ENCODE measurements around the gene RTP3.

DNA sequence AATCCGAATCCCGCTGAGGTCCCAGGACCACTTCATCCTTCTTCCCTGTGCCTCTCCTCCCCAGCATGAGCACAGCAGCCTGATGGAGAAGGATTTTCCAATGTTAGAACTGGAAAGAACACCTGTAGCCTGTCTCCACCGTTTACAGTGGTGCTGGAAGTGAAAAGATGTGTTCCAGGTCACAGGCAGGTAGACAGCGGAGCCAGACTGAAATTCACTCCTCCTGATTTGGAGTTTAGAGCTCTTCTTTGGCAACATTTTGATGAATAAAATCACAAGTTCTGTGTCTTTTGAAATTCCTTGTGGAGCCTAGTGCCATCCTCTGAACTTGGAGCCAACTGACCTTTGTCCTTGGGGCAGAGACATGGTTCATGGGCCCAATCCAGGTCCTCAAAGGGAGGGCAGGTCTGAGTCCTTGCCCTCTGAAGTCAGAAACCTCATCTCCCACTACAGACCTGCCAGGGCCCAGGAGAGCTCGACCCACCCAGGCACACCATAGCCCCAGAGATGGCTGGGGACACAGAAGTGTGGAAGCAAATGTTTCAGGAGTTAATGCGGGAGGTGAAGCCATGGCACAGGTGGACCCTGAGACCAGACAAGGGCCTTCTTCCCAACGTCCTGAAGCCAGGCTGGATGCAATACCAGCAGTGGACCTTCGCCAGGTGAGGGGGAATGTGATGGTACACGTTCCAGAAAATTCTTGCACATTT, at the start of gene RTP3:
- TF ChIP-seq CTCF (IDR thresholded peaks at IDR 0.05 in 8 of 11, conservative IDR thresholded peaks at IDR 0.05 in 3 of 11) (no peak), POLR2A (IDR thresholded peaks at IDR 0.05) (no peak)

All from spleen (tissue), 7 donors.